ENCODE data around the gene DHX35.
A peak's percentile ranks its signal among the peaks of the same experiment; 100 is the strongest.
"Not testable (repeated sequence)": the region's sequence is repeated elsewhere in the genome, so short reads cannot be mapped to it uniquely, and the experiment has no call there.

The DHX35 gene

GRCh38 chr20:38939686-38940085, 22.5 kb upstream of the DHX35 start:
- DNase-seq (ENCODE audit: low read depth in 1 of 2, low spot score in 1 of 2): no peak

DNA sequence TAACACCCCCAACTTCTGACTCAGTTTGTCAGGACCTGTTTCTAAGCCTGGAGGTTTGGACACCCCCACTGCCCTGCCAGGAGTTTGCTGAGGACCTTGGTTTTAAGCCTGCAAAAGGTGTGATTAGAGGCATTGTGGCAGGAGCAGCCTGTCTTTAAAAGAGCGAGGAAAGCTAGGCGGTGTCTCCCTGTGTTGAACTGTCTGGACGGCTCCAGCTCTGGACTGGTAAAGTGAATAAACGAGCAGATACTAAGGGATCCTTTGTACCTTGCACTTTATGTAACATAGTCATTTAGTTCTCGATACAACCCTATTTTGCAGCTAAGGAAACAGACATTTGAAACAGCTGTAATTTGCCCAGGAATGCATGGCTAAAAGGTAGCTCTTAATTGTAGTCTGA, 21.5 kb upstream of the DHX35 start:
- DNase-seq (ENCODE audit: low read depth in 1 of 2, low spot score in 1 of 2): no peak

GRCh38 chr20:38941726-38942389, 20.3 kb upstream of the DHX35 start:
- DNase-seq (ENCODE audit: low read depth in 1 of 2, low spot score in 1 of 2): no peak

GRCh38 chr20:38945012-38945411, 17.1 kb upstream of the DHX35 start:
- DNase-seq (ENCODE audit: low read depth in 1 of 2, low spot score in 1 of 2): no peak

DNA sequence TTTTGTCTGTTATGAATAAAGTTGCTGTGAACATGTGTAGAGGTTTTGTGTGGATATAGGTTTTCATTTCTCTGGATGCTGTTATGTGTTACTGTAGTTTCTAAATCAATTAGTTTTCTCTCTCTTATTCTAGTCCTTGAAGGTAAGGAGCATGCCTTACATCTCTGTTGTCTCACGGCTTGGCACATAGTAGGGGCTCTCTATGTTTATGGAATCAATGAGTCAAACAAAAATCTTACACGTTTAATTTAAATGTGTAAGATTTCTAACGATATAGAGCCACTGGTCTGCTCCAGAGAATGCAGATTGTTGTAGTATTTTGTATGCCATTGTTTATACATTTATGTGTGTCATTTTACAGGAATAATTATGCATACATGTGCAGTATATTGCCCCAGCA, 15.3 kb upstream of the DHX35 start:
- no peak for DNase-seq (ENCODE audit: low read depth in 1 of 2, low spot score in 1 of 2)

DNA sequence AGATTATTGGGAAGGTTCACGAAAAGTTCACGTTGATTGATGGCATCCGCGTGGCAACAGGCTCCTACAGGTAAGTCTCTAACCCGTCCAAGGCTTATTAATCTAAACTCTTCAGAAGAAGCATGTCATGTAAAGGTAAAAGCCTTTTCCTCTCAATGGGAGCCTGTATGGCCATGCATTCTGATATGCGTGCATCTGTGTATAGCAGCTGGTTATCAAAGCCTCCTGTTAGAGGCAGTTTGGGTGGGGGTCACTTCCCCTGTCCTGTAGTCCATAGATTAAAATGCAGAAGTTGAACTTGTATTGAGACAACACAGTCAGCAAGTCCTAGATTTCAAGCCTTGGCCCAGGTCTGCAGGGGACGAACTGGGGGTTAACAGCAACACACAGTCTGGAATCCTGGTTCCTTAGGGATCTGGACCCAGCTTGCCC, 14.2 kb upstream of the DHX35 start:
- DNase-seq (ENCODE audit: low read depth in 1 of 2, low spot score in 1 of 2): no peak

GRCh38 chr20:38950254-38950653, 11.9 kb upstream of the DHX35 start:
- no peak for DNase-seq (ENCODE audit: low read depth in 1 of 2, low spot score in 1 of 2)

DNA sequence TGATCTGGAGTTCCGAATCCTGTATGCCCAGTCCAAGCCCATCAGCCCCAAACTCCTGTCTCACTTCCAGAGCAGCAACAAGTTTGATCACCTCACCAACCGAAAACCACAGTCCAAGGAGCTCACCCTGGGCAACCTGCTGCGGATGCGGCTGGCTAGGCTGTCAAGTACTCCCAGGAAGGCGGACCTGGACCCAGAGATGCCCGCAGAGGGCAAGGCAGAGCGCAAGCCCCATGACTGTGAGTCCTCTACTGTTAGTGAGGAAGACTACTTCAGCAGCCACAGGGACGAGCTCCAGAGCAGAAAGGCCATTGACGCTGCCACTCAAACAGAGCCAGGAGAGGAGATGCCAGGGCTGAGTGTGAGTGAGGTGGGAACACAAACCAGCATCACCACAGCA, 10.5 kb upstream of the DHX35 start:
- no peak for DNase-seq (ENCODE audit: low read depth in 1 of 2, low spot score in 1 of 2)

- DNase-seq (ENCODE audit: low read depth in 1 of 2, low spot score in 1 of 2): no peak
Measured at GRCh38 chr20:38952153-38952552, 10.0 kb upstream of the DHX35 start.

- DNase-seq (ENCODE audit: low read depth in 1 of 2, low spot score in 1 of 2): no peak
Measured at GRCh38 chr20:38953630-38954340, 8.4 kb upstream of the DHX35 start.

GRCh38 chr20:38957235-38957876, 4.8 kb upstream of the DHX35 start:
- no peak for DNase-seq (ENCODE audit: low read depth in 1 of 2, low spot score in 1 of 2)

GRCh38 chr20:38957915-38958485, 4.1 kb upstream of the DHX35 start:
- DNase-seq (ENCODE audit: low read depth in 1 of 2, low spot score in 1 of 2): no peak

GRCh38 chr20:38960187-38960687, 1.9 kb upstream of the DHX35 start:
- not testable (repeated sequence) for DNase-seq (ENCODE audit: low read depth in 1 of 2, low spot score in 1 of 2)

DNA sequence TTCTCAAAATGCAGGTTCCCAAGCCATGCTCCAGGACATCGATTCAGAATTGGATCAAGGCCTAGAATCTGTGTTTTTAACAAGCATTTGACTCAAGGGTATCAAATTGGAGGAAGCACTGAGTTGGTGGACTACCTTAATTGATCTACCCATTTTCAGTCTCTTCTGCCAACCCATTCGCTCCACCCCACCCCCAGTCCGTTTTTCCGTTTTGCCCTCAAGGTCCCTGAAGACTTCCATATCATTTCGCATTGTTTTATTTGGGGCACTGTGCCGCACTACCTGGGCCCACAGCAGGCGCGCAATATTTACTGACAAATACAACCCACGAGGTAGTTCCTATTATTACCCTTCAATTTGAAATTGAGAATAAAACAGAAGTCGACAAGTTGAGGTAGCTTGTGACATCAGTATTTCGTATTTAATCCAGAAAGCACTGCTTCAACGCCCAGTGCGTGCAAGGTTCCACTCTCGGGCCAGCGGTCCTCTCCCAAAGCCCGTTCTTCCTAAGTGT, 557 bp upstream of the DHX35 start:
- peak in 1 of 2 donors; percentile 1 for DNase-seq (ENCODE audit: low read depth in 1 of 2, low spot score in 1 of 2)

GRCh38 chr20:38962928-38963401, 821 bp downstream of the DHX35 start:
- DNase-seq (ENCODE audit: low read depth in 1 of 2, low spot score in 1 of 2): no peak

- DNase-seq (ENCODE audit: low read depth in 1 of 2, low spot score in 1 of 2): no peak
Measured at GRCh38 chr20:38963745-38964144, 1.6 kb downstream of the DHX35 start.

- no peak for DNase-seq (ENCODE audit: low read depth in 1 of 2, low spot score in 1 of 2)
Measured at GRCh38 chr20:38965264-38965663, 3.1 kb downstream of the DHX35 start.

DNA sequence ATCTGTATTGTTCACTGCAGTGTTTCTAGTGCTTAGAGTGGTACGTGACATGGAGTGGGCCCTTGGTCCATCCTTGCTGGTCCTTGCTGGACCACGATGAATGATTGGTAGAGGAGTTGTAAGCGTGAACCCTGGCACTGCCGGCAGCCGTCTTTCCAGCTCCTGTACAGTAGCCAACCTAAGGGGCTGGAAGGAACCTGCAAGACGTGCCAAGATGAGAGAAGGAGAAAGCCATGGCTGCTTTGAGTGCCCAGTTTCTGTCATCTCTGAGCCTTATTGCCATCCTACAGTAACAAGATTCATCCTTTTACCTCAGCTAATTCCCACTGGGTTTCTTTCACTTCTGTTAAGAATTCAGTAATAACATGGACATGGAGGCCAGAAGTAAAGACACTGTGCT, 5.9 kb downstream of the DHX35 start:
- no peak for DNase-seq (ENCODE audit: low read depth in 1 of 2, low spot score in 1 of 2)

- DNase-seq (ENCODE audit: low read depth in 1 of 2, low spot score in 1 of 2): no peak
Measured at GRCh38 chr20:38969708-38970107, 7.6 kb downstream of the DHX35 start.

DNA sequence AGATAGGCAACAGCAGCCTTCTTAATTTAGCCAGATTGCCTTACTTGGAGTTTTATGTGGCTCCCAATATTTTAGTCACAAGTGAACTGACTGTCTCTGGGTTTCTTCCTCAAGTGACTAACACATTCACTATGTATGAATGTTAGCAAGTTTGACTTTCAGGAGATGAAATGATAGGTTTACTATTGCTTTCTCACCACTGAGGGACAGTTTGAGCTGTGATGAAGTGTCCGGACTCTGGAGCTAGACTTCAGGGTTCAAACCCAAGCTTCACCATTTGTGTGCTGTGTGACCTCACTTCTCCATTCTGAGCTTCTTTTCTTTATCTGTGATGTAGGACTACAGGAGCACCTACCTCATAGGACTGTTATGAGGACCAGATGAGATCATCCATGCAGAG, 8.2 kb downstream of the DHX35 start:
- DNase-seq (ENCODE audit: low read depth in 1 of 2, low spot score in 1 of 2): no peak

DNA sequence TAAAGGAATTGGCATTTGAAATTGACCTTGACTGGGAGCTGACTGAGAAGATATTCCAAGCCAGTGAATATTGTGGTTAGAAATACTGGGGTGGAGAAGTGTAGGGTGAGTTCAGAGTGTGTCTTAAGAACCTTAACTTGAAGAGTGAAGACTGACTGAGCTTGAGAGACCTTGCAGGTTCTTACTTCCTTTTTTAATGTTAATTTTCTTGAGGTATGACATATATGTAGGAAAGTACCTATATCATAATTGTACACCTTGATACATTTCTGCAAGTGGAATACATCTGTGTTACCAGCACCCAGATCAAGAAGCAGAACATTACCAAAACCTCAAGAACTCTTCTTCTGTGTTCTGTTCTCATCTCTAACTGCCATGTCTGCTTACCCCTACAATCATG, 11.0 kb downstream of the DHX35 start:
- no peak for DNase-seq (ENCODE audit: low read depth in 1 of 2, low spot score in 1 of 2)

- DNase-seq (ENCODE audit: low read depth in 1 of 2, low spot score in 1 of 2): no peak
Measured at GRCh38 chr20:38973645-38974044, 11.5 kb downstream of the DHX35 start.
